Muscle of leg (tissue), 16 donors: ENCODE results near the gene CAMSAP1. TPM values are rescaled to one million over a fixed set of nuclear protein-coding genes. Genes with fewer than 3 reads are reported as not detected.
"Not testable (repeated sequence)": the region's sequence is repeated elsewhere in the genome, so short reads cannot be mapped to it uniquely, and the experiment has no call there.

Source experiments
- DNase-seq: peaks from one replicate; pipeline ENCODE4 v3.0.0; 2013
- H3K27ac ChIP-seq: one replicate; pipeline ENCODE4 v1.5.1; 2013; ENCODE audit warnings: mild to moderate bottlenecking, low read length, control low read depth
- H3K27me3 ChIP-seq: one replicate; pipeline ENCODE4 v1.6.1; 2013; ENCODE audit warnings: low read length; ENCODE audit not compliant: control insufficient read depth, insufficient read depth
- H3K36me3 ChIP-seq: one replicate; pipeline ENCODE4 v1.6.1; 2013; ENCODE audit warnings: low read length; ENCODE audit not compliant: control insufficient read depth, insufficient read depth
- H3K4me1 ChIP-seq: one replicate; pipeline ENCODE4 v1.6.1; 2013; ENCODE audit warnings: low read length; ENCODE audit not compliant: control insufficient read depth, insufficient read depth
- H3K4me3 ChIP-seq: one replicate; pipeline ENCODE4 v1.5.1; 2013; ENCODE audit warnings: low read length, control low read depth
- H3K9me3 ChIP-seq: replicated peaks from 2 replicates; pipeline ENCODE4 v1.6.1; 2013; ENCODE audit warnings: low read depth, low read length; ENCODE audit not compliant: control insufficient read depth
- WGBS: methylation state at CpG from one replicate; pipeline ENCODE4 v1.1.5; 2013; ENCODE audit warnings: missing lambda C conversion rate; ENCODE audit not compliant: insufficient coverage; 5-methylcytosine and 5-hydroxymethylcytosine counted together
- long read RNA-seq, 11 donors: transcript quantifications; one replicate each; lab custom pipeline, GENCODE V29; 2026
- polyA plus RNA-seq, 8 donors: library from polyadenylated mRNA; unstranded; fragments of 120-200 nt; gene quantifications; one replicate each; pipeline versions ENCODE4 v1.2.1 to v1.2.3, GENCODE V29; 2013; ENCODE audit warnings: inconsistent platforms in 1 of 8, low replicate concordance in 1 of 8; ENCODE audit not compliant: insufficient read length in 8 of 8, insufficient read depth in 1 of 8
- total RNA-seq: library from RNA; stranded (reverse); fragments of 120-200 nt; gene quantifications from one replicate; pipeline ENCODE4 v1.2.4, GENCODE V29; 2013

Gene CAMSAP1
- 27.0 TPM for total RNA-seq
- 10 to 100 TPM; 19.4 to 27.9 (median 23.1) TPM for polyA plus RNA-seq
- long read RNA-seq, donor 1 = 0 reads
- long read RNA-seq, donor 2 = 0 reads
- long read RNA-seq, donor 3, full-length matches to known transcripts = 6 of 12 reads
- long read RNA-seq, donor 3, partial matches to known transcripts = 6 of 12 reads
- long read RNA-seq, donor 3, other reads (novel, unspliced or antisense) = 0 of 12 reads
- long read RNA-seq, donor 4 = 0 reads
- long read RNA-seq, donor 5, partial matches to known transcripts = 11 of 12 reads
- long read RNA-seq, donor 5, other reads (novel, unspliced or antisense) = 0 of 12 reads
- long read RNA-seq, donor 6 = 0 reads
- long read RNA-seq, donor 7 = 0 reads
- long read RNA-seq, donor 8 = 0 reads
- long read RNA-seq, donor 9, partial matches to known transcripts = 0 of 4 reads
- long read RNA-seq, donor 9, other reads (novel, unspliced or antisense) = 0 of 4 reads
- long read RNA-seq, donor 10, full-length matches to known transcripts = 2 of 2 reads
- long read RNA-seq, donor 10, partial matches to known transcripts = 0 of 2 reads
- long read RNA-seq, donor 10, other reads (novel, unspliced or antisense) = 0 of 2 reads
- long read RNA-seq, donor 11 = 0 reads

GRCh38 chr9:135907431-135908092 lies at the start of gene CAMSAP1:
CAMSAP1 (minus strand) TSS chr9:135907546; CDS start chr9:135907159, 387 bp downstream.
- DNase-seq = peak; percentile 97
- H3K27ac ChIP-seq = peak within 1 kb of the TSS; percentile 59
- peaks cover 15% of the 10 kb centered on the region for H3K36me3 ChIP-seq
- peaks cover 29% of the 10 kb centered on the region for H3K4me1 ChIP-seq
- under 1% methylated on average over 86 of the region's 91 CpGs for WGBS
- H3K4me3 ChIP-seq = peak within 1 kb of the TSS; percentile 74
- H3K9me3 ChIP-seq = peaks cover 8% of the 10 kb centered on the region
- no peaks in the 10 kb centered on the region for H3K27me3 ChIP-seq

- 83% methylated on average over 6 of the region's 8 CpGs for WGBS
Measured at GRCh38 chr9:135956802-135957174, 49.4 kb upstream of the CAMSAP1 start.

GRCh38 chr9:135955934-135956801 lies 48.8 kb upstream of the CAMSAP1 start:
- no peak for DNase-seq
- WGBS = 81% methylated on average over 22 of the region's 32 CpGs
- no peak overlapping the region for H3K4me3 ChIP-seq
- H3K4me1 ChIP-seq = peaks cover 31% of the 10 kb centered on the region
- no peaks in the 10 kb centered on the region for H3K9me3 ChIP-seq
- H3K27ac ChIP-seq = no peak overlapping the region
- H3K36me3 ChIP-seq = peaks cover 24% of the 10 kb centered on the region
- H3K27me3 ChIP-seq = no peaks in the 10 kb centered on the region

More at GRCh38 chr9:135956802-135957174, 49.4 kb upstream of the CAMSAP1 start:
- DNase-seq = no peak
- Histone ChIP-seq H3K4me3 (no peak overlapping the region), H3K9me3 (no peaks in the 10 kb centered on the region), H3K27me3 (no peaks in the 10 kb centered on the region), H3K4me1 (peaks cover 29% of the 10 kb centered on the region), H3K36me3 (peaks cover 24% of the 10 kb centered on the region), H3K27ac (peak overlapping the region; percentile 6)

GRCh38 chr9:135952664-135953206 lies 45.4 kb upstream of the CAMSAP1 start:
- H3K27ac ChIP-seq = peak overlapping the region; percentile 59
- H3K4me3 ChIP-seq = no peak overlapping the region
- 93% methylated on average over 15 of the region's 22 CpGs for WGBS
- H3K9me3 ChIP-seq = no peaks in the 10 kb centered on the region
- no peak for DNase-seq
- peaks cover 35% of the 10 kb centered on the region for H3K36me3 ChIP-seq
- H3K27me3 ChIP-seq = no peaks in the 10 kb centered on the region
- peaks cover 40% of the 10 kb centered on the region for H3K4me1 ChIP-seq

GRCh38 chr9:135951889-135952663 lies 44.7 kb upstream of the CAMSAP1 start:
- Histone ChIP-seq H3K9me3 (no peaks in the 10 kb centered on the region), H3K36me3 (peaks cover 41% of the 10 kb centered on the region), H3K4me3 (no peak overlapping the region), H3K27me3 (no peaks in the 10 kb centered on the region), H3K27ac (peak overlapping the region; percentile 59), H3K4me1 (peaks cover 38% of the 10 kb centered on the region)
- DNase-seq = peak; percentile 76
- 69% methylated on average over 18 of the region's 18 CpGs for WGBS

GRCh38 chr9:135951310-135951709 lies 44.0 kb upstream of the CAMSAP1 start:
- not testable (repeated sequence) for H3K4me3 ChIP-seq, DNase-seq, H3K9me3 ChIP-seq, H3K27me3 ChIP-seq
- Histone ChIP-seq H3K27ac (peak overlapping the region; percentile 59), H3K36me3 (peaks cover 49% of the 10 kb centered on the region), H3K4me1 (peaks cover 36% of the 10 kb centered on the region)
- WGBS = 96% methylated on average over 7 of the region's 8 CpGs

GRCh38 chr9:135950841-135951240 lies 43.5 kb upstream of the CAMSAP1 start:
- not testable (repeated sequence) for DNase-seq, H3K27me3 ChIP-seq, H3K4me3 ChIP-seq, H3K9me3 ChIP-seq
- H3K36me3 ChIP-seq = peaks cover 54% of the 10 kb centered on the region
- WGBS = no CpG with 5 or more reads among the region's 4 CpGs
- peaks cover 36% of the 10 kb centered on the region for H3K4me1 ChIP-seq
- peak overlapping the region; percentile 15 for H3K27ac ChIP-seq

GRCh38 chr9:135950135-135950682 lies 42.9 kb upstream of the CAMSAP1 start:
- Histone ChIP-seq H3K9me3 (no peaks in the 10 kb centered on the region), H3K27me3 (no peaks in the 10 kb centered on the region), H3K27ac (peak overlapping the region; percentile 88), H3K36me3 (peaks cover 60% of the 10 kb centered on the region), H3K4me1 (peaks cover 36% of the 10 kb centered on the region), H3K4me3 (no peak overlapping the region)
- WGBS = 87% methylated on average over 9 of the region's 12 CpGs
- DNase-seq = peak; percentile 21
